Raji (cell line): Measurements from ENCODE around the gene TIAM2.

ENCODE experiments used
- POLR2A ChIP-seq: IDR thresholded peaks from 2 replicates; pipeline ENCODE4 v1.6.1; 2011; ENCODE audit warnings: low read depth, low read length, control low read depth; ENCODE audit not compliant: insufficient read depth

The TIAM2 gene

GRCh38 chr6:155264693-155265320 lies 269.7 kb downstream of the TIAM2 start:
- TF ChIP-seq POLR2A: no peak

GRCh38 chr6:155265843-155266535 lies 270.9 kb downstream of the TIAM2 start:
- no peak for TF ChIP-seq POLR2A

GRCh38 chr6:155267411-155267810 lies 272.3 kb downstream of the TIAM2 start:
- TF ChIP-seq POLR2A: no peak

- TF ChIP-seq POLR2A: no peak
Measured at GRCh38 chr6:155269765-155270164, 274.6 kb downstream of the TIAM2 start.

GRCh38 chr6:155270561-155271091 lies 275.5 kb downstream of the TIAM2 start:
- TF ChIP-seq POLR2A: no peak

- no peak for TF ChIP-seq POLR2A
Measured at GRCh38 chr6:155271145-155271544, 276.0 kb downstream of the TIAM2 start.

GRCh38 chr6:155272353-155273232 lies 277.5 kb downstream of the TIAM2 start:
- no peak for TF ChIP-seq POLR2A

GRCh38 chr6:155273431-155273830 lies 278.3 kb downstream of the TIAM2 start:
- TF ChIP-seq POLR2A: no peak

GRCh38 chr6:155274106-155274505 lies 279.0 kb downstream of the TIAM2 start:
- TF ChIP-seq POLR2A: no peak

- no peak for TF ChIP-seq POLR2A
Measured at GRCh38 chr6:155274533-155274932, 279.4 kb downstream of the TIAM2 start.

- TF ChIP-seq POLR2A: no peak
Measured at GRCh38 chr6:155275808-155276480, 280.8 kb downstream of the TIAM2 start.

GRCh38 chr6:155276638-155277037 lies 281.5 kb downstream of the TIAM2 start:
- TF ChIP-seq POLR2A: no peak

GRCh38 chr6:155278319-155279049 lies 283.4 kb downstream of the TIAM2 start:
- no peak for TF ChIP-seq POLR2A

- TF ChIP-seq POLR2A: no peak
Measured at GRCh38 chr6:155284775-155285174, 289.7 kb downstream of the TIAM2 start.
